Psoas muscle (tissue), 8 donors: ENCODE data around the gene TSC22D4. TPM values are rescaled to one million over a fixed set of nuclear protein-coding genes. Genes with fewer than 3 reads are reported as not detected.

Source experiments
- ATAC-seq, 4 donors: fragments of 200-7000 bp; cut with Tn5 transposase; one replicate each; pipeline ENCODE4 v1.9.1; 2020; ENCODE audit warnings: moderate library complexity in 3 of 4, mild to moderate bottlenecking in 2 of 4
- DNase-seq, 2 donors: peaks; one replicate each; pipeline ENCODE4 v3.0.0-alpha.2; 2020
- H3K27ac ChIP-seq: fragments of 200-600 bp; one replicate; pipeline ENCODE4 v1.8.0; 2022
- H3K27me3 ChIP-seq, 3 donors: fragments of 200-600 bp in 1 of 3; one replicate each; pipeline versions ENCODE4 v1.6.1 to v1.8.0; 2013 to 2022; ENCODE audit warnings: low read length in 2 of 3, mild to moderate bottlenecking in 2 of 3, moderate library complexity in 1 of 3; ENCODE audit not compliant: insufficient read depth in 3 of 3
- H3K36me3 ChIP-seq, 2 donors: fragments of 200-600 bp in 1 of 2; one replicate each; pipeline versions ENCODE4 v1.6.1 to v1.8.0; 2013 to 2022; ENCODE audit warnings: low read depth in 1 of 2, mild to moderate bottlenecking in 1 of 2, moderate library complexity in 1 of 2; ENCODE audit not compliant: insufficient read depth in 1 of 2
- H3K4me1 ChIP-seq: fragments of 200-600 bp; one replicate; pipeline ENCODE4 v1.8.0; 2022
- H3K4me3 ChIP-seq: fragments of 200-600 bp; one replicate; pipeline ENCODE4 v1.8.0; 2022; ENCODE audit warnings: mild to moderate bottlenecking
- H3K9me3 ChIP-seq: fragments of 200-600 bp; one replicate; pipeline ENCODE4 v1.8.0; 2022
- CTCF ChIP-seq: fragments of 200-600 bp; IDR thresholded peaks from one replicate; pipeline ENCODE4 v1.8.0; 2022; ENCODE audit warnings: antibody characterized with exemption
- whole genome bisulfite sequencing, 3 donors: extraction: QIAGEN DNeasy Blood & Tissue Kit; methylation state at CpG; one replicate each; pipeline versions ENCODE4 v1.1.6 to v1.1.7; 2013; 5-methylcytosine and 5-hydroxymethylcytosine counted together
- intact Hi-C, 2 donors: fragments of 100-400 bp; cut with DNase I; formaldehyde crosslinking; loops; one replicate each; pipeline versions ENCODE4 v1.11.0 to v1.14.2; 2022
- polyA plus RNA-seq, 3 donors: library from polyadenylated mRNA; stranded (reverse); fragments of 200-250 nt; gene quantifications; one replicate each; pipeline ENCODE4 v1.2.3, GENCODE V29; 2013
- total RNA-seq, 4 donors: library from RNA; stranded (reverse); fragmentation: NEBNext Ultra II Directional in 2 of 4; extraction: Animal tissue kit (Norgen Biotek cat#: 25700) in 2 of 4; gene quantifications; one replicate each; pipeline versions ENCODE4 v1.2.1 to v1.2.4, GENCODE V29; 2021 to 2023
- donor health status: healthy with polysubstance abuse.
- donor health status: DM: no; HTN: no; CAD: no; lungs with moderate emphysema.
- donor health status: Bipolar disorder and iron deficiency.
- donor health status: healthy.
- donor health status: DM: yes; HTN: yes; CAD: no.
- donor health status: DM: no; HTN: no; CAD: no.
- donor health status: DM: no; HTN: no; CAD: no.
- donor health status: DM: yes; HTN: yes; CAD: no.

Gene TSC22D4
- total and polyA plus RNA-seq, 7 donors = 15.7 to 24.8 (median 16.7) TPM

- DNase-seq = no peak
- peaks cover 0 to 26% of the 10 kb centered on the region in 2 donors for H3K36me3 ChIP-seq
- intact Hi-C loops = no loop called here
- no peak for ATAC-seq
- H3K27me3 ChIP-seq = no peaks in the 10 kb centered on the region
- TF ChIP-seq CTCF = no peak
- no peaks in the 10 kb centered on the region for H3K4me1 ChIP-seq
- no peak overlapping the region for H3K27ac ChIP-seq
- 74 to 83% (median 79%) methylated on average over 1 of the region's 1 CpG for WGBS, 3 donors
- H3K4me3 ChIP-seq = no peak overlapping the region
- H3K9me3 ChIP-seq = no peaks in the 10 kb centered on the region
These were observed 59.9 kb downstream of the TSC22D4 start for GRCh38 chr7:100418930-100419659.

Other genes with a start within 250 kb of the TSC22D4 start
- gene SPDYE3, start 171.5 kb downstream of the TSC22D4 start, total RNA-seq = not detected
- under 1 TPM in 2 of 3 donors, not detected in 1; 0.09 to 0.19 TPM for gene SPDYE3, start 171.5 kb downstream of the TSC22D4 start, polyA plus RNA-seq
- 10 to 100 TPM; 11.3 to 19.2 (median 13.4) TPM for gene PILRB, start 121.1 kb downstream of the TSC22D4 start, total RNA-seq
- gene PILRB, start 121.1 kb downstream of the TSC22D4 start, polyA plus RNA-seq = 10 to 100 TPM; 11.2 to 17.9 (median 16.4) TPM
- gene PILRA, start 105.7 kb downstream of the TSC22D4 start, total RNA-seq = 1 to 10 TPM; 2.1 to 2.7 (median 2.3) TPM
- 1 to 10 TPM in 2 of 3 donors, under 1 TPM in 1; 0.93 to 2.8 (median 1.6) TPM for gene PILRA, start 105.7 kb downstream of the TSC22D4 start, polyA plus RNA-seq
- gene ZCWPW1, start 50.5 kb downstream of the TSC22D4 start, total RNA-seq = 1 to 10 TPM; 3.5 to 5.6 (median 3.7) TPM
- gene ZCWPW1, start 50.5 kb downstream of the TSC22D4 start, polyA plus RNA-seq = 10 to 100 TPM in 1 of 3 donors, 1 to 10 TPM in 2; 5.5 to 13.2 (median 5.9) TPM
- 10 to 100 TPM; 27.2 to 41.5 (median 36.9) TPM for gene MEPCE, start 49.4 kb downstream of the TSC22D4 start, total RNA-seq
- gene MEPCE, start 49.4 kb downstream of the TSC22D4 start, polyA plus RNA-seq = 10 to 100 TPM; 28.7 to 40.5 (median 29.5) TPM
- gene PPP1R35, start 42.7 kb downstream of the TSC22D4 start, total RNA-seq = 10 to 100 TPM in 3 of 4 donors, 1 to 10 TPM in 1; 8.0 to 17.9 (median 13.0) TPM
- 10 to 100 TPM in 2 of 3 donors, 1 to 10 TPM in 1; 9.8 to 22.4 (median 12.8) TPM for gene PPP1R35, start 42.7 kb downstream of the TSC22D4 start, polyA plus RNA-seq
- gene SPACDR, start 15.0 kb downstream of the TSC22D4 start, total RNA-seq = not detected
- under 1 TPM in 2 of 3 donors, not detected in 1; 0.17 to 0.25 TPM for gene SPACDR, start 15.0 kb downstream of the TSC22D4 start, polyA plus RNA-seq
- gene NYAP1, start 4.7 kb upstream of the TSC22D4 start, total RNA-seq = under 1 TPM; 0.08 to 0.32 (median 0.12) TPM
- under 1 TPM; 0.12 to 0.23 (median 0.21) TPM for gene NYAP1, start 4.7 kb upstream of the TSC22D4 start, polyA plus RNA-seq
- 10 to 100 TPM in 1 of 4 donors, 1 to 10 TPM in 3; 5.3 to 14.7 (median 8.0) TPM for gene AGFG2, start 60.0 kb upstream of the TSC22D4 start, total RNA-seq
- gene AGFG2, start 60.0 kb upstream of the TSC22D4 start, polyA plus RNA-seq = 10 to 100 TPM in 1 of 3 donors, 1 to 10 TPM in 2; 4.8 to 12.6 (median 8.9) TPM
- gene SAP25, start 94.7 kb upstream of the TSC22D4 start, total RNA-seq = 1 to 10 TPM in 1 of 4 donors, under 1 TPM in 2, not detected in 1; 0.59 to 1.9 (median 0.59) TPM
- under 1 TPM in 2 of 3 donors, not detected in 1; 0.21 to 0.40 TPM for gene SAP25, start 94.7 kb upstream of the TSC22D4 start, polyA plus RNA-seq
- gene LRCH4, start 106.9 kb upstream of the TSC22D4 start, total RNA-seq = 10 to 100 TPM; 32.5 to 41.5 (median 34.1) TPM
- 10 to 100 TPM; 16.7 to 35.2 (median 28.5) TPM for gene LRCH4, start 106.9 kb upstream of the TSC22D4 start, polyA plus RNA-seq
- gene FBXO24, start 107.1 kb upstream of the TSC22D4 start, total RNA-seq = 1 to 10 TPM in 1 of 4 donors, under 1 TPM in 3; 0.13 to 1.1 (median 0.31) TPM
- gene FBXO24, start 107.1 kb upstream of the TSC22D4 start, polyA plus RNA-seq = under 1 TPM; 0.18 to 0.55 (median 0.23) TPM
- gene PCOLCE, start 123.1 kb upstream of the TSC22D4 start, total RNA-seq = 10 to 100 TPM in 2 of 4 donors, 1 to 10 TPM in 2; 6.2 to 16.9 (median 9.7) TPM
- 10 to 100 TPM in 1 of 3 donors, 1 to 10 TPM in 2; 4.2 to 11.5 (median 7.7) TPM for gene PCOLCE, start 123.1 kb upstream of the TSC22D4 start, polyA plus RNA-seq
- gene MOSPD3, start 133.3 kb upstream of the TSC22D4 start, total RNA-seq = 1 to 10 TPM; 6.2 to 7.0 (median 6.4) TPM
- 10 to 100 TPM in 1 of 3 donors, 1 to 10 TPM in 2; 7.7 to 11.3 (median 7.9) TPM for gene MOSPD3, start 133.3 kb upstream of the TSC22D4 start, polyA plus RNA-seq
- gene TFR2, start 162.3 kb upstream of the TSC22D4 start, total RNA-seq = not detected
- gene TFR2, start 162.3 kb upstream of the TSC22D4 start, polyA plus RNA-seq = under 1 TPM in 2 of 3 donors, not detected in 1; 0.04 to 0.36 TPM
- gene ACTL6B, start 177.2 kb upstream of the TSC22D4 start, total RNA-seq = not detected
- under 1 TPM in 1 of 3 donors, not detected in 2; 0.03 TPM for gene ACTL6B, start 177.2 kb upstream of the TSC22D4 start, polyA plus RNA-seq
- 100 to 1,000 TPM in 3 of 4 donors, 10 to 100 TPM in 1; 87.1 to 130 (median 121) TPM for gene GNB2, start 194.5 kb upstream of the TSC22D4 start, total RNA-seq
- 100 to 1,000 TPM; 112 to 148 (median 117) TPM for gene GNB2, start 194.5 kb upstream of the TSC22D4 start, polyA plus RNA-seq
- 10 to 100 TPM; 18.0 to 39.1 (median 23.9) TPM for gene GIGYF1, start 215.0 kb upstream of the TSC22D4 start, total RNA-seq
- 10 to 100 TPM in 2 of 3 donors, 1 to 10 TPM in 1; 9.9 to 16.1 (median 10.5) TPM for gene GIGYF1, start 215.0 kb upstream of the TSC22D4 start, polyA plus RNA-seq
- gene POP7, start 226.9 kb upstream of the TSC22D4 start, total RNA-seq = 10 to 100 TPM; 28.4 to 44.4 (median 39.4) TPM
- gene POP7, start 226.9 kb upstream of the TSC22D4 start, polyA plus RNA-seq = 100 to 1,000 TPM in 1 of 3 donors, 10 to 100 TPM in 2; 74.1 to 129 (median 86.0) TPM
- gene EPO, start 241.3 kb upstream of the TSC22D4 start, total RNA-seq = not detected
- gene EPO, start 241.3 kb upstream of the TSC22D4 start, polyA plus RNA-seq = not detected